HG02642 (cell line): ENCODE measurements around the gene KIAA1217.
"Not testable (repeated sequence)": the region's sequence is repeated elsewhere in the genome, so short reads cannot be mapped to it uniquely, and the experiment has no call there.

ENCODE experiments used
- ATAC-seq: cut with Tn5 transposase; IDR thresholded peaks from one replicate; pipeline ENCODE4 v1.9.1; 2021; ENCODE audit warnings: mild to moderate bottlenecking; ENCODE audit not compliant: unreplicated experiment, poor library complexity

Gene KIAA1217

GRCh38 chr10:24324651-24325050 lies 115.7 kb downstream of the KIAA1217 start:
- ATAC-seq: no peak

DNA sequence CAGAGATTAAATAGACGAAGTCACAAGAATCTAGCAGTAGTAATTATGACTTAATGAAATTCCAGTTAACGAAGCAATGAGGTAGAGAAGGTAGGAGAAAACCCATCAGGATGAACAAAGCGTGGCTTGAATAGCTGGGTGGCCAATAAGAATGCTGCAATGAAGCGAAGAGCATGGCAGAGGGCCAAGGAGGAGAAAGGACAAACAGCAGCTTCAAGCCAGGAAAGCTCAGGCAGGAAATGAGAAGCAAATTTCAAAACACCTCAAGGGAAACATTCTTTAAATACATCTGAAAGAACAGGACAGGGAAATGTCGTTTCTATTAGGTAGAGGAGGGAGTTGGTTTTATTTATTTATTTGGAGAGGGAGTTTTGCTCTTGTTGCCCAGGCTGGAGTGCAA lies 122.5 kb downstream of the KIAA1217 start:
- ATAC-seq: no peak

DNA sequence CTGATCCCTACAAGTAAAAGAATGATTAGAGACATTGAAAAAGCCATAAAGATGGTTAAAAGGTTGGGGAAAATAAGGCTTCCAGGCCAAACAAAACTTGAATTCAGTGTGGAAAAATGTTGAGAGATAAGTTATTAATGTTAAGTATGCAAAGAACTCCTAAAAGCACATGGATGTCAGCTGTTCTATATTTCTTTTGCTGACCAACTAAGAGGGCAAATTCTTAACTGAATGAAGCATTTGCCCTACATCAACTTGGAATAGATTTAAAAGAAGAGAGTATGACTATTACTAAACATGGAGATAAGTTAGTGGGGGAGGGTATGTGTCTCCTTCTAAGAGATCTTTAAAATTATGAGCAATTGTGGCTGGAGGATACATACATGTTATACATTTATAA lies 124.8 kb downstream of the KIAA1217 start:
- no peak for ATAC-seq

DNA sequence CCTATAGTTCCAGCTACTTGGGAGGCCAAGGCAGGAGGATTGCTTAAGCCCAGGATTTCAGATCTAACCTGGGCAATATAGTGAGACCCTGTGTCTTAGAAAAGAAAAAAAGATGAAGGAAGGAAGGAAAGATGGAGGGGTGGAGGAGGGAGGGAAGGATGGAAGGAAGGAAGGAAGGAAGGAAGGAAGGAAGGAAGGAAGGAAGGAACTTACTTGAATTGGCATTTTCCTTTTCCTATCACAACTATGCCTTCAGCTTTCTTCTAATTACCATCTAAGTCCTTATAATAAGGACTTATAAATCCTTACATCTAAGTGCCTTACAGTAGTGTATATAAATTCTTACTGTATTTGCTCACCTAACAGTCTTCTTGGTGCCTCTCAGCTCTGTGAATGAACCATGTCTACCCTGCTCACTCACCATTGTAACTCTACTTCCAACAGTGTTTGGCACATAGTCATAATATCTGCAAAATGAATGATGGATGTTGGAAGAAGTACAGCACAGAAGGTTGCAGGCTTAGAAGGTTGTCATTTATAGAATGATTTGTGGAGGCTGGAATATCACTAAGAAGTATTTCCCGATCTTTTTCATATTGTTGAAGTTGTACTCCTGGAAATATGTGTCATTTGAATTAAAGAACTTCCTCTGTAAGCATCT lies 125.5 kb downstream of the KIAA1217 start:
- ATAC-seq: no peak

- not testable (repeated sequence) for ATAC-seq
Observed at GRCh38 chr10:24337723-24338122, 128.8 kb downstream of the KIAA1217 start.

DNA sequence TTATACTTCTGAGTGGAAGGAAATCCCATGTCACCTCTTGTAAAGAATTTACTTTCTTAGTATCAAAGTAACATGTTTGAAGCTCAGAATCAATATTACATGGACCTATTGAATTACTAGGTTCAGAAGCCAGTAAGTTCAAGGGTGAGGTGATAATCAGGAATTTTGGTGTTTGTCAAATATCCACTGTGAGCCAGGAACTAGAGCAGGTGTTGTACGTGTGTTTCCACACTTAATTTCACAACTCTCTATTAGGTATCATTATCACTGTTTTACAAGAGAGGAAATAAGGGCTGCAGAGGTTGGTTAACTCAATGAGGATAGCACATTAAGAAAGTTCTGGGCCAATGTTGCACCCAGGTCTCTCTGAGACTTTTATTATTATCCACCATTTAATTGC lies 130.4 kb downstream of the KIAA1217 start:
- ATAC-seq: no peak

- ATAC-seq: no peak
Observed at GRCh38 chr10:24340446-24340845, 131.5 kb downstream of the KIAA1217 start.

- ATAC-seq: no peak
Observed at GRCh38 chr10:24340883-24341282, 131.9 kb downstream of the KIAA1217 start.

DNA sequence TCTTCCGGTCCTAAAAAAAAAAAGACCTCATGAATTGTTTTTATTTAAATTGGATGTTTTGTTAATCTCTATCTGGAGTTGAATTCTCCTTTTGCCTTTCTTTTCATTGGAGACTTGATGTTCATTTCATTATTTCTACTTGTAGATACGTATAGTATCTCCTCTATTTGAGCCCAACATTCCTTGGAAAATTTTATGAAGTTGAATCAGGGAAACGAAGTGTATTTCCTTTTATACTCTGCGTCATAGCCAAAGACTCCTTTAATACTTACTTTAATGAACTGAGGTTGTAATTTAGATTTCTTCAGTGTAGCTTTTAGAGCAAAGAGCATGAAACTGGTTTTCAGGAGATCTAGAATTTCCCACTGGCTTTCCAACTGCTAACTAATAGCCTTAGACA lies 132.4 kb downstream of the KIAA1217 start:
- ATAC-seq: no peak

- no peak for ATAC-seq
Observed at GRCh38 chr10:24341897-24342296, 133.0 kb downstream of the KIAA1217 start.

- ATAC-seq: no peak
Observed at GRCh38 chr10:24343686-24344085, 134.7 kb downstream of the KIAA1217 start.

- ATAC-seq: no peak
Observed at GRCh38 chr10:24344279-24344678, 135.3 kb downstream of the KIAA1217 start.

DNA sequence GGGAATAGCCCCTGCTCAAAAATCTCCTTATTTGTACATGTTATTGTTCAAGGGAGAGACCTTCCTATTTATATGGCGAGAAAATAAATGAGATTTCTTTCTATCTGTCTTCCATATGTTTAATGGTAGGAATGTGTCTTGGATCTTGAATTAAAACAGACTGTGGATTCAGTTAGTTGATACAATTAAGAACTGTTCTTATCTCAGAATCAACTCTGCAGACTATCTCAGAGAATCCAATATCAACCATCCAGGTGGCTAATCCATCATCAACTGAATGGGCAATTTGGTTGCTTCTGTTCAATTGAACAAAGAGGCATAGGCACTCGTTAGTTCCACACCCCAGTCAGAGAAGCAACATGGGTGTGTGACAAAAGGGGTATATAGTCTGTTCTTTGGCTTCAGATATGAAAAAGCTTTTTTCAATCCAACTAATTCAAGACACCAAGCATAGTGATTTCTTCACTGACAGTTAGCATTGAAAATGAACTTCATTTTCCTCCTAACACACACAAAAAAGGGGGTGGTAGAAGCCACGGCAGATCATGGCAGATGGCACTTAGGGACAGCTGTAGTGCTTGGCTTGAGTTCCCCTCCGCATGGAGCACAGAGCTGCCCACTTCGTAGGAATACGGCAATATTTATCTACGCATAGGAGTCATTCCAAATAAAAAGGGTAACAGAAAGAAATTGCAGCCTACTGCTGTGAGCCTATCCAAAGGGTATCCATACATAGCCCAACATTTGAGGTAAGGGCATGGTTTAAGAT lies 135.9 kb downstream of the KIAA1217 start:
- no peak for ATAC-seq

DNA sequence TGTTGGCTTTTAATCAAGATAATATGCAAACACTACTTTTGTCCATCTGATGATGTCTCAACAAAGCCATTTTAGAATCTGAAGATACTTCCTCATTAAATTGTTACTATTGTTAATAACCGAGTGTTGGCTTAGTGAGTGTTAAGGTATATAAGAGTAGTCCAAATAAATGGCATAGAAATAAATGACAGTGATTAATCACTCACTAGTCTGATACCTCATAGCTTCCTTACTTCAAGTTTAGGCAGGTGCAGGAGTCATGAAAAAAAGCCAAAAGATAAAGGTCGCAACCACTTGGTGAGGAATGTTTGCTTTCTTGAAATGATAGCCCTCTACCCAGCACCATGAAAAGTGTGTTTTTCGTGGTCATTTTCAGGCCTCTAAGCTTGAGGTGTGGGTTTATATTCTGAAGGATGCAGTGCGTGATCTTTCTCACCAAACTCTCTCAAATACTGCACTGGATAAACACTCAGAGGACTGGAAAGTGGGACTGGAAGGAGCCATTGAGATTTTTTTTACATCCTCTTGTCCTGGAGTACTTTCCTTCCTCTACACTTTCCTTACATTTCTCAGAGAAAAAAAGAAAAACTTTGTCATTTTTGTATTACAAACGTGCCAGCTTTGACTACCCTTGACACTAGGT lies 138.1 kb downstream of the KIAA1217 start:
- ATAC-seq: no peak

GRCh38 chr10:24349379-24350001 lies 140.6 kb downstream of the KIAA1217 start:
- ATAC-seq: no peak

DNA sequence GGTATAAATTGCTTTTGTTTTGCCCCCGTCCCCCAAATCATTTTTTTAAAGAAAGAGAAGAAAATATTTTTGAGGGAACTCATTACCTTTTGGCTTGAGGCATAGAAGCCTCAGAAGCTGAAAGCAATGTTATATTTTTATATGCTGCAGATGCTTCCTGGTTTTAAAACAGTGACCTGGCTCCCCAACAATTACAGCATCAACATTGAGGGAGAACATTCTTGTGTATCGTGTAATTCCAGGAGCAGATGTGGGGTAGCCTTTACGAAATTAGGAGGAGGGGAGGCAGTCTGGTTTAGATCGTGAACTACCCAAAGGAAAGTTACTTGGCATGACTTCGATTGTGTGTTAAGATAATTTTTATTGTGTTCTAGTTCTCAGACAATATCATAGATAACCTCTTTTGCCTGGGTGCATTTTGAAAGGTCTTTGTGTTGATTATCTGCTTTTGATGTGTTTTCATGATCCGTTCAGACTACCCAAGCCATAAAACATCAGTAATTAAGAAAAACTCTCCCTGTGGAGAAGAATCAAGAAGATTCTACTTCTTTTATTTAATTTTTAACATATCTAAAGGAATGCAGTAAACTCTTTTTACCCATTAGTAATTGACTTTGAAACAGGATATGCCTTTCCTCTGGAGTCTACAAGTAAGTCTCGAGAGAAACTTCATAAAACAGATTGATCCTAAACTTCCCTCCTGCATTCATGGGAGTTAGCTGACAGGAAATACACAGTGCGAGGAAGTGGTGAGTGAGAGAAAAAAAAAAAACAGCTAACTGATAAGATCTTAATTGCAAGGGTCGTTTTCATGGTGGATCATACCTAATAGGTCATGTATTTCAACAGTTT lies 141.4 kb downstream of the KIAA1217 start:
- no peak for ATAC-seq

GRCh38 chr10:24350922-24351225 lies 141.9 kb downstream of the KIAA1217 start:
- not testable (repeated sequence) for ATAC-seq

DNA sequence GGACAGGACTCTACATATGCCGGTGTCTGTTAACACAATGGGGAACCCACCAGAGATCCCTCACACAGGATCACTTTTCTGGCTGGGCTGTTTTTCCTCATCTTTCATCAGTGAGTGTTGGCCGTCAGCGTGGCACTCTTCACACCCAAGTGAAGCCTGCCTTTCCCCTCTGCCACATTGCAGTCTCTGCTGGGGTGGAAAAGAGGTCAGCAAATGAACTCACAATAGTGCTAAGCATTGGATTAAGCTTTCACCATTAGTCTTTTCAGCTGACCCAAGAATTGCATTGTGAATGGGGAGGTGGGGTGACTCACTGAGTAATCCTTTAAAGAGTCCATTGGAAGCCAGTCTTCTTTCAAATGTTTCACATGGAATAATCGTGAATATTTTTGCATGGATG lies 143.0 kb downstream of the KIAA1217 start:
- no peak for ATAC-seq

GRCh38 chr10:24352399-24352798 lies 143.5 kb downstream of the KIAA1217 start:
- ATAC-seq: no peak

DNA sequence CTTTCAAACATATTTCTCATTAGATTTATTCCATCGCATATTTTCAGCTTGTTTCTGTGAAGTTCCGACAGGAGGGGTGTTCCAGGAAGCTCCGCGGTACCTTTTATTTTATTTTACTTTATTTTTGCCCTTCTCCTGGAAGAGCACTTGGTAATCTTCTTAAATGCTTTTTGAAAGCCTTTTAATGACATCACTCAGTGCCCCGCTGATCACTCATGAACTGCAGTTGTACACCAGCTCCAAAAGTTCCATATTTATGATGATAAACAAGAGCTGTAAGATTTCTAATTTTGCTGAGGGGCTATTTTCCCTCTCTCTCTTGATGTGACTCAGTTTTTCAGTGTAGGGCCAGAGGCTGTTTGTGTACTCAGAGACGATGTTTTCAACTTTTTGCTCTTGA lies 144.4 kb downstream of the KIAA1217 start:
- ATAC-seq: no peak
